IMR-90 (cell line): ENCODE data around the gene POFUT1. TPM values are rescaled to one million over a fixed set of nuclear protein-coding genes. Genes with fewer than 3 reads are reported as not detected.
A peak's percentile ranks its signal among the peaks of the same experiment; 100 is the strongest.

Experiments
- ATAC-seq: fragments of 200-7000 bp; cut with Tn5 transposase; 2 replicates; pipeline ENCODE4 v1.9.1; 2020; ENCODE audit warnings: low read depth, mild to moderate bottlenecking, moderate library complexity
- BruUV-seq: library from RNA; stranded (reverse); fragments of 400-500 nt; replicated peaks from 2 replicates; lab custom pipeline; 2021; lab: Mats Ljungman, UMichigan
- CTCF ChIA-PET: fragments of 300-600 bp; formaldehyde crosslinking; extraction: SDS; loops from one replicate; lab custom pipeline; 2021; ENCODE audit warnings: antibody characterized with exemption; lab: Yijun Ruan, JAX
- POLR2A ChIA-PET: fragments of 300-600 bp; sonication (Branson Sonifier 250); formaldehyde crosslinking; loops from one replicate; lab custom pipeline; 2022; ENCODE audit warnings: antibody characterized with exemption; ENCODE audit not compliant: unreplicated experiment; lab: Charles Lee
- DNase-seq: peaks from one replicate; pipeline ENCODE4 v3.0.0; 2013
- H2AFZ ChIP-seq: replicated peaks from 2 replicates; pipeline ENCODE3; 2013; ENCODE audit warnings: low read length, mild to moderate bottlenecking; ENCODE audit not compliant: poor library complexity
- H2AK5ac ChIP-seq: 2 replicates; pipeline ENCODE4 v1.6.1; 2013; ENCODE audit warnings: low read depth, low read length, inconsistent platforms
- H2AK9ac ChIP-seq: replicated peaks from 2 replicates; pipeline ENCODE3; 2013; ENCODE audit warnings: mild to moderate bottlenecking, low read depth, low read length, moderate library complexity; ENCODE audit not compliant: poor library complexity
- H2BK120ac ChIP-seq: 2 replicates; pipeline ENCODE4 v1.6.1; 2013; ENCODE audit warnings: low read depth, low read length, inconsistent platforms
- H2BK15ac ChIP-seq: 3 replicates; pipeline ENCODE4 v1.6.1; 2013; ENCODE audit warnings: low read depth, low read length, inconsistent platforms
- H2BK20ac ChIP-seq: 2 replicates; pipeline ENCODE4 v1.6.1; 2013; ENCODE audit warnings: low read depth, mild to moderate bottlenecking, inconsistent platforms, low read length, moderate library complexity
- H2BK5ac ChIP-seq: 2 replicates; pipeline ENCODE4 v1.6.1; 2013; ENCODE audit warnings: mild to moderate bottlenecking, low read depth, low read length, inconsistent platforms; ENCODE audit not compliant: poor library complexity, severe bottlenecking
- H3K14ac ChIP-seq: replicated peaks from 2 replicates; pipeline ENCODE4 v1.6.1; 2013; ENCODE audit warnings: low read depth, low read length, inconsistent platforms
- H3K18ac ChIP-seq: 2 replicates; pipeline ENCODE4 v1.6.1; 2013; ENCODE audit warnings: low read depth, low read length, control low read depth
- H3K23ac ChIP-seq: 2 replicates; pipeline ENCODE4 v1.6.1; 2013; ENCODE audit warnings: low read depth, low read length, inconsistent platforms
- H3K27ac ChIP-seq: 2 replicates; pipeline ENCODE4 v1.5.1; 2013; ENCODE audit warnings: mild to moderate bottlenecking, control low read depth, low read length; ENCODE audit not compliant: insufficient read depth
- H3K27me3 ChIP-seq: 2 replicates; pipeline ENCODE4 v1.6.1; 2013; ENCODE audit warnings: low read length; ENCODE audit not compliant: control insufficient read depth, insufficient read depth
- H3K36me3 ChIP-seq: 2 replicates; pipeline ENCODE4 v1.6.1; 2013; ENCODE audit warnings: low read length, mixed read lengths; ENCODE audit not compliant: control insufficient read depth, insufficient read depth
- H3K4ac ChIP-seq: 2 replicates; pipeline ENCODE4 v1.6.1; 2013; ENCODE audit warnings: low read depth, low read length, inconsistent platforms
- H3K4me1 ChIP-seq: 2 replicates; pipeline ENCODE4 v1.6.1; 2013; ENCODE audit warnings: low read length, mixed read lengths; ENCODE audit not compliant: control insufficient read depth, insufficient read depth
- H3K4me2 ChIP-seq: 2 replicates; pipeline ENCODE4 v1.6.1; 2013; ENCODE audit warnings: low read depth, mild to moderate bottlenecking, control low read depth, low read length, moderate library complexity
- H3K4me3 ChIP-seq: 2 replicates; pipeline ENCODE4 v1.5.1; 2013; ENCODE audit warnings: low read depth, mild to moderate bottlenecking, control low read depth, low read length, moderate library complexity; ENCODE audit not compliant: insufficient read depth
- H3K56ac ChIP-seq: 2 replicates; pipeline ENCODE4 v1.6.1; 2013; ENCODE audit warnings: low read length, inconsistent platforms; ENCODE audit not compliant: insufficient read depth; ENCODE audit errors: extremely low read depth
- H3K79me1 ChIP-seq, 2 experiments: 2 replicates each; pipeline ENCODE4 v1.6.1; 2013; ENCODE audit warnings: low read length in 2 of 2, inconsistent platforms in 1 of 2, low read depth in 1 of 2
- H3K9ac ChIP-seq: 2 replicates; pipeline ENCODE4 v1.6.1; 2013; ENCODE audit warnings: low read depth, low read length, control low read depth
- H3K9me1 ChIP-seq: 2 replicates; pipeline ENCODE4 v1.6.1; 2013; ENCODE audit warnings: low read length, inconsistent platforms; ENCODE audit not compliant: insufficient read depth
- H3K9me3 ChIP-seq: 2 replicates; pipeline ENCODE4 v1.6.1; 2013; ENCODE audit warnings: low read length; ENCODE audit not compliant: control insufficient read depth, insufficient read depth
- H4K20me1 ChIP-seq: 2 replicates; pipeline ENCODE4 v1.6.1; 2013; ENCODE audit warnings: low read length, inconsistent platforms; ENCODE audit not compliant: insufficient read depth
- H4K5ac ChIP-seq: 2 replicates; pipeline ENCODE4 v1.6.1; 2013; ENCODE audit warnings: mild to moderate bottlenecking, low read depth, low read length, control low read depth
- H4K8ac ChIP-seq, 2 experiments: 2 replicates each; pipeline ENCODE4 v1.6.1; 2013; ENCODE audit warnings: low read depth in 2 of 2, low read length in 2 of 2, control low read depth in 1 of 2, inconsistent platforms in 1 of 2
- H4K91ac ChIP-seq: 2 replicates; pipeline ENCODE4 v1.6.1; 2013; ENCODE audit warnings: low read depth, low read length, inconsistent platforms; ENCODE audit not compliant: insufficient read depth
- BHLHE40 ChIP-seq: fragments of 150-350 bp; IDR thresholded peaks from 2 replicates; pipeline ENCODE4 v1.6.1; 2016; ENCODE audit warnings: mild to moderate bottlenecking, low read depth, low read length
- FOS ChIP-seq: fragments of 150-350 bp; IDR thresholded peaks from 2 replicates; pipeline ENCODE4 v1.6.1; 2016; ENCODE audit warnings: low read depth, low read length
- MAFK ChIP-seq: IDR thresholded peaks from 2 replicates; pipeline ENCODE4 v1.6.1; 2012; ENCODE audit warnings: low read depth, low read length, improper control_type of control experiment
- MAZ ChIP-seq: IDR thresholded peaks from 2 replicates; pipeline ENCODE4 v1.6.1; 2012; ENCODE audit warnings: low read depth, mild to moderate bottlenecking, low read length, improper control_type of control experiment, moderate library complexity, borderline replicate concordance
- POLR2A ChIP-seq: IDR thresholded peaks from 2 replicates; pipeline ENCODE4 v1.6.1; 2012; ENCODE audit warnings: mild to moderate bottlenecking, low read depth, low read length
- RFX5 ChIP-seq: IDR thresholded peaks from 2 replicates; pipeline ENCODE4 v1.8.0; 2012; ENCODE audit warnings: low read depth, mild to moderate bottlenecking, low read length, moderate library complexity
- WGBS, 2 experiments: methylation state at CpG; one replicate each; pipeline versions ENCODE4 v1.1.5 to v1.1.7; 2013; ENCODE audit warnings: missing lambda C conversion rate in 2 of 2; ENCODE audit not compliant: insufficient read length in 1 of 2; ENCODE audit errors: extremely low coverage in 2 of 2; 5-methylcytosine and 5-hydroxymethylcytosine counted together
- dilution Hi-C: fragments of 300-500 bp; cut with HindIII; formaldehyde crosslinking; loops from one replicate; pipeline ENCODE4 v1.14.3; 2018; ENCODE audit warnings: low sequenced_read_pairs; ENCODE audit not compliant: unreplicated experiment
- in situ Hi-C: fragments of 300-500 bp; cut with MboI; formaldehyde crosslinking; loops from 3 replicates; pipeline ENCODE4 v1.14.3; 2019; ENCODE audit warnings: low sequenced_read_pairs, inconsistent platforms, mixed read lengths
- intact Hi-C: fragments of 100-400 bp; cut with micrococcal nuclease; formaldehyde crosslinking; loops from 2 replicates; pipeline ENCODE4 v1.10.0; 2022
- polyA plus RNA-seq, 3 experiments: library from polyadenylated mRNA; depleted of rRNA; stranded (reverse); fragments of >200 nt; gene quantifications; 2 replicates each; pipeline ENCODE4 v1.2.3, GENCODE V29; 2012; ENCODE audit warnings: low replicate concordance in 1 of 3
- total RNA-seq: library from RNA; depleted of rRNA; stranded (reverse); fragments of >200 nt; gene quantifications from 2 replicates; pipeline ENCODE4 v1.2.3, GENCODE V29; 2012
- TF ChIP-seq, protein P1 (sequence below): fragments of 150-350 bp; IDR thresholded peaks from 2 replicates; pipeline ENCODE4 v1.6.1; 2017; ENCODE audit warnings: mild to moderate bottlenecking, antibody characterized with exemption, low read length, low read depth

Gene POFUT1
- total and polyA plus RNA-seq, 2 of the 4 experiments (the other 2 are of a cell fraction) = 25.5 to 41.1 TPM

DNA sequence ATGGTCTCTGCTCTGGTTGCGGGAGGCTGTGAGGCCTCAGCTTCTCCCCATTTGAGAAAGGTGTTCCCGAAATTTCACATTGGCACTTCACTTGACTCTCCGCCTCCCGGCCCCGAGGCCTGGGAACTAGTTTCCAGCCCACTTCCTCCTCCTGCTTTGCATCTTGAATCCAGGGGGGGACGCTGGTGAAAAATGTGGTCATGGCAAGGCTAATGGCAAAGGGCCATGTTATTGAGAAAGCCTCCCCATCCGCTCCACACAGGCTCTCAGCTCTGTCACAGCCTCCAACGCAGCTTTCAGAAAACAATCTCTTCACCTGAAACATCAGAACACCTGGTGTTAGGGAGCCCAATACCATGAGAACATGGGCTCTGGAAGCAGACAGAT, 5.7 kb upstream of the POFUT1 start:
- intact Hi-C loops (no loop called here), in situ Hi-C loops (no loop called here), dilution Hi-C loops (no loop called here)
- H2BK20ac ChIP-seq = no peak overlapping the region
- H2BK120ac ChIP-seq = no peak overlapping the region
- peaks cover 32% of the 10 kb centered on the region for H3K9me1 ChIP-seq
- no peak; the same call in 1 of the 2 replicates for ATAC-seq
- WGBS, 2 experiments = 92% methylated on average over 2 of the region's 8 CpGs; no CpG with 5 or more reads in 1 of the 2 experiments
- H4K20me1 ChIP-seq = peaks cover 58% of the 10 kb centered on the region
- no peak overlapping the region for H3K27ac ChIP-seq
- H2AK5ac ChIP-seq = peak overlapping the region; percentile 51
- no TSS peak for BruUV-seq
- H4K8ac ChIP-seq = no peak overlapping the region
- no peak overlapping the region for H3K4me3 ChIP-seq
- POLR2A ChIA-PET = no interaction called here
- H3K23ac ChIP-seq = no peak overlapping the region; the same call in 1 of the 2 replicates
- H3K4me1 ChIP-seq = peaks cover 18% of the 10 kb centered on the region
- no peak for DNase-seq
- TF ChIP-seq FOS (no peak), POLR2A (no peak), BHLHE40 (no peak), MAFK (no peak), RFX5 (no peak), MAZ (no peak)
- TF ChIP-seq, protein P1, sequence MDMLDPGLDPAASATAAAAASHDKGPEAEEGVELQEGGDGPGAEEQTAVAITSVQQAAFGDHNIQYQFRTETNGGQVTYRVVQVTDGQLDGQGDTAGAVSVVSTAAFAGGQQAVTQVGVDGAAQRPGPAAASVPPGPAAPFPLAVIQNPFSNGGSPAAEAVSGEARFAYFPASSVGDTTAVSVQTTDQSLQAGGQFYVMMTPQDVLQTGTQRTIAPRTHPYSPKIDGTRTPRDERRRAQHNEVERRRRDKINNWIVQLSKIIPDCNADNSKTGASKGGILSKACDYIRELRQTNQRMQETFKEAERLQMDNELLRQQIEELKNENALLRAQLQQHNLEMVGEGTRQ = no peak
- no peak overlapping the region for H2BK15ac ChIP-seq
- H3K14ac ChIP-seq = no peak overlapping the region; the same call in 1 of the 2 replicates
- no peak overlapping the region for H3K18ac ChIP-seq
- CTCF ChIA-PET = no interaction called here
- H3K4ac ChIP-seq = peak overlapping the region; percentile 40
- H3K4me2 ChIP-seq = no peak overlapping the region
- H3K27me3 ChIP-seq = no peaks in the 10 kb centered on the region
- no peak overlapping the region for H3K9ac ChIP-seq
- H2AK9ac ChIP-seq = peak overlapping the region; percentile 58
- H3K79me1 ChIP-seq = peaks cover 61 to 93% of the 10 kb centered on the region in 2 experiments
- H3K9me3 ChIP-seq = no peaks in the 10 kb centered on the region
- H4K91ac ChIP-seq = no peak overlapping the region
- H3K36me3 ChIP-seq = peaks cover 37% of the 10 kb centered on the region
- H3K56ac ChIP-seq = no peak overlapping the region
- H4K5ac ChIP-seq = no peak overlapping the region
- no peak overlapping the region for H2BK5ac ChIP-seq
- no peak overlapping the region for H2AFZ ChIP-seq
